Measurements from ENCODE around the gene MYO15A.

The MYO15A gene

DNA sequence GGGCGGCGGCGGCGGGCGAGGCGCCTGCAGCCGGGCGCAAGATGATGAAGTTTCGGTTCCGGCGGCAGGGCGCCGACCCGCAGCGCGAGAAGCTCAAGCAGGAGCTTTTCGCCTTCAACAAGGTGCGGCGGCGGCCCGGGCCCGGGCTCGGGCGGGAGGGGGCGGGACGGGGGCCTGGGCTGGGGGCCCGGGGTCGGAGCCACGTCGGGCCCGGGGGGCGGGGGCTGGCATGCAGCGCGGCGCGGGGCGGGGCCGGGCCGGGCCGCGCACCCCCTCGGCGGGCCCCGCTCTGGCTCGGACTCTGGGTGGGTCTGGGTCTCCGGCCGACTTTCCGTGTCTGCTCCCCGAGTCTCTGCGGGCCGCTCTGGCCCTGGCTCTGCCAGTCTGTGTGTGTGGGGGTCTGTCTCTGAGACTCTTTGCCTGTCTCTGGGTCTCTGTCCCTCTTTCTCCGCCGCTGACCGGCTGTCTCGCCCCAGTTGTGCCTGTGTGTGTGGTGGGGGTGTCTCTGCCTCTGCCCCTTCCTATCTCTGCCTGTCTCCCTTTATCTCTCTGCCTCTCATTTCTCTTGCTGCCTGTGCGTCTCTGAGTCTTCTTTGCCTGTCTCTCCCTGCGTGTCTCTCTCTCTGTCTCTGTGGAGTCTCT lies 117.2 kb downstream of the MYO15A start:
- DNase-seq = no peak

DNA sequence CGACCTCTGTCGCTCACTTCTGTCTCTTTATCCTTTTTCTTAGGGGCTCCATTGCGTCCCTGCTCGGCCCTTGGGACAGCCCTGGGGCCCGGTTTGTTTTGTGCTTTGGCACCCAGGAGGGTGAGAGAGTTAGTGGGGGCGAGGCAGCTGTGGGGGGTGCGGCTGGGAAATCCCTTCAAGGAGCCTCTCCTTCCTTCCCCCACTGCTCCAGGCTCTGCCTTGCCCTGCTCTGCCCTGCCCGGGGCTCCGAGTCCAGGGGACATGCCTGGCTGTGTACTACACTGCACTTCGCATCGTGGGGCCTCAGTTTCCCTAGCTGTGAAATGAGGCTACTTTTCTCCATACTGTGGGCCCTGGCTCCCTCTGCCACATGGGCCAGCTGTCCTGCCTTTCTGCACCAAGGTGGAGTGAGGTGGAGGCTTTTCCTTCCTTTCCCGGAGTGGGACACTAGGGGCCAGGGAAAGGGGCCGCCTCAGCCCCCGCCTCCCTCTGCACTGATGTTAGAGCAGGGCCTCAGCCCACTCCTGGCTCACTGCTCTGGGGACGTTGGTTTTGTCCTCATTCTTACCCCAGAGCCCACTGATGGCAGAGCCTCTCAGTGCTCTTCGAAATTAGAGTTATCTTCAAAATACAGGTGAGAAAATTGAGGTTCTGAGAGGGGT lies 117.9 kb downstream of the MYO15A start:
- DNase-seq = no peak

GRCh38 chr17:18227635-18228034 lies 119.1 kb downstream of the MYO15A start:
- no peak for DNase-seq

DNA sequence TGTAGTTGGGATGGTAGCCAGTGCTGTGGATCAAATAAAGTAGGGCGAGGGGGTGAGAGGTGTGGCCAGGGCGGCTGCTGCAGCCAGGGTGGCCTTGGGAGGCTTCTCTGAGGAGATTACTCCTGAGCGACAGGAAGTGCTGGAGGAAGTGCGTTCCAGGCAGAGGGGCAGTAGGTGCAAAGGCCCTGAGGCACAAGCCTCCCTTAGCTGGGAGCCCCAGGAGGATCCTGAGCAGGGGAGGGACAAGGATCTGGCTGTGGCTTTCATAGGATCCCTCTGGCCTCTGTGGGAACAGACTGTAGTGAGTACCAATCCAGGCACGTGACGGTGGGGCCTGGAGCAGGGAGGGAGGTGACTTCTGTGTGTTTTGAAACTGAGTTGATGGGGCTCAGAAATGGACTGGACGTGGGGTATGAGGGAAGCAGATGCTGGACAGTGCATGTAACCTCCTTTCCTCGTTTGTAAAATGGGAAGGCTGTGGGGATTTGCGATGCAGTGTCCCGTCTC lies 119.7 kb downstream of the MYO15A start:
- no peak for DNase-seq

DNA sequence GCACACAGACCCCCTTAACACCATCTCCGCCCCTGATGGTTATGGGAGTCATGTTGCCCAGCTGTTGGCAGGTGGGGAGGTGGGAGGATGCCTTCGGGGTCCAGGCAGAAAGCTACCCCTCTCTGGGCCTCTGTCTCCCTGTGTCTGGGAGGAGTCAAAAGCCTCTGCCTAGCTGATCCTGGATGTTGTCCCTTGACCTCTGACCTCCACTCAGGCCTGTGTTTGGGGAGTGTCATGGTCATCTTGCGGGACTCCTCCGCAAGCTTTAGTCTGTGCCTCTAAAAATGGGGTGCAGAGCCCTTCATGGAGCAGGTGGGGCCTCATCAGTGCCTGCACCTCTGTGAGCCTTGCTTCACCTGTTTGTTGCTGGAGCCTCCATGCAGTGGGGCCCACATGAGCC lies 120.7 kb downstream of the MYO15A start:
- no peak for DNase-seq

Data from CD4-positive, alpha-beta T cell treated with Interleukin-21 for 1 hour (primary cell).